HG02623 (cell line): ENCODE measurements around the gene JAKMIP3.

ENCODE experiments used
- ATAC-seq: cut with Tn5 transposase; IDR thresholded peaks from one replicate; pipeline ENCODE4 v1.9.1; 2021; ENCODE audit warnings: moderate library complexity; ENCODE audit not compliant: unreplicated experiment

The JAKMIP3 gene

DNA sequence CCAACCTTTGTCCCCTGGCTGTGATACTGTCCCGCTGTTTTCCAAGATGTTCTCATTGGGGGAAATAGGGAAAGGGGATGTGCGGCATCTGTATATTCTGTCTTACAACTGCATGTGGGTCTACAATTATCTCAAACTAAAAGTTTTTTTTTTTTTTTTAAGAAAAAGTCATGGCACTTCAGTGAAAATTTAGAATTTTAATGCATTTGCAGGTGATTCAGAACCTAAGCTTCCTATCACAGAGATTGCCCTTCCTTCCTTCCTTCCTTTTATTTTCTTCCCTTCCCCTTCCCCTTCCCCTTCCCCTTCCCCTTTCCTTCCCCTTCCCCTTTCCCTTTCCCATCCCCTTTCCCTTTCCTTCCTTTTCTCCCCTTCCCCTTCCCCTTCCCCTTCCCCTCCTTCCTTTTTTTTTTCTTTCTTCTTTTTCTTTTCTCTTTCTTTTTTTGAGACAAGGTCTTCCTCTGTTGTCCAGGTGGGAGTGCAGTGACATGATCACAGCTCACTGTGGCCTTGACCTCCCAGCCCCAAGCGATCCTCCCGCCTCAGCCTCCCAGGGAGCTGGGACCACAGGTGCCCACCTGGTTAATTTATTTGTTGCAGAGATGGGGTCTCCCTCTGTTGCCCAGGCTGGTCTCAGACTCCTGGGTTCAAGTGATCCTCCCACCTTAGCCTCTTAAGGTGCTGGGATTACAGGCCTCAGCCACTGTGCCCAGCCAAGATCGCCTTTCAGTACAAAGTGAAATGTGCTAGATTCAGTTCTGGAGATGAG is 32.0 kb downstream of the JAKMIP3 start:
- ATAC-seq: no peak

DNA sequence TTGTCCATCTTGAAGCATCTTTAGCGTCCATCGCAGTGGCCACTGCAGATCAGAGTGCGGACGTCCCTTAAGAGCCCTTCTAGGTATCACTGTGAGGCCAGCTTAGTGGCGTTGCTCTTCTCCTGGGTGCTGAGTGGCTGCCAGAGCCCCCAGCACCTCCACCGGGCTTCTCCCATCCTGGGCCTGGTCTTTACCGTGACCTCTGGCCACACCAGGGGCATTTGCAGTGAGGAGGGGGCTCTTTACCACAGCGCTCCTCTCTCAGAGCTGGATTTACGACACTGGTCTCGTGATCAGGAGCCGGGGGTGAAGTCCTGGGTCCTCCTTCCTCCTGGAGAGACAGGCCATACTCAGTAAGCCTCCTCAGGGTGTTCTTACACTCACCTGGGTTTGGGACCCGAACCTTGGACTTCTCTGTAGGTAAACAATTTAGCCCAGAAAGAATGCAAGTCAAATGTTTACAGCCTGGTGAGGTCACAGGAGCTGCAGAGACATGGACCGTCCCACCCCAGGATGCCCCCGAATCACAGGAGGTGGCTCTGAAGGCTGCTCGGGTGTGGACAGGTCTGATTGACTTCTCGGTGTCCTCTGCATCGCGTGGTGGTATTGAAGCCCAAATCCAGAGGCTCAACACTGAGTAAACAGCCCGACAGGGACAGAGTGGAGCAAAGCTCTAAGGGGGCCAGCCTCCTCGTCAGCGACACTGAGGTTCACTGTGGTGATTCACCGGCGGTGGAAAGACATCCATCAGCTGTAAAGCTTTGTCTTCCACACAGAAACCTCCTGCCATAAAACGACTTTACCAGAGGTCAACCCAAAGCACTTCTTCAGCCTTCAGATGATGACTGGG is 33.0 kb downstream of the JAKMIP3 start:
- no peak for ATAC-seq

DNA sequence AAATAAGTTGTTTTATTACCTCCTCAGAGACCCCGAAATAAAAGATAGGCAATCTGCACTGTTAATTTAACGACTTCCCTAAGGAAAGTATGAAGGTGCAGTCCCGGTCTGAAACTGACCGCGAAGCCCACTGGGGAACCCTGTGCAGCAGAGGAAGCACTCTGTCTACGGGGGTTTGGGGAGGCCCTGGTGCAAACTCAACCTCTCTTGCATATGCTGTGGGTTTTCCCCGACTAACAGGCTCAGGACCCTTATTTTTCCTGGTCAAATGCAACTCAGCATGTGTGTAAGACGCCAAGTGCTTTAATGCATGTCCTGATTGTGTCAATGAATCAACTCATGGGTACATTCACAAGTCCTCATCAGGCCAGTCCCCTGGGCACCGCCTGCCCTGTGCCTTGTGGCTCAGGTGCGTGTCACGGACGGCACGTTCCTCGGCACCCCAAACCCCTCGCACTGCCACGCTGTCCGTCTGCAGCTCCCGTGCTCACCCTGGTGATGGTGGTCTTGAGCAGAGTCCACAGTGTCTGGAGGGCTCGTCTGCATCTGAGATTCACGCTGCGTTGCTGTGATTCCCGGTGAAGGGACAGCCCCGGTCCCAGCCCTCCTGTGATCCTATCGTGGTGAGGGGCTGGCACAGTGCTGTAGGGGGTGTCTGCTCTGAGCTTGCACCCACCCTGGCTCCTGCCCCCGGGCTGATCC is 33.8 kb downstream of the JAKMIP3 start:
- ATAC-seq: no peak

DNA sequence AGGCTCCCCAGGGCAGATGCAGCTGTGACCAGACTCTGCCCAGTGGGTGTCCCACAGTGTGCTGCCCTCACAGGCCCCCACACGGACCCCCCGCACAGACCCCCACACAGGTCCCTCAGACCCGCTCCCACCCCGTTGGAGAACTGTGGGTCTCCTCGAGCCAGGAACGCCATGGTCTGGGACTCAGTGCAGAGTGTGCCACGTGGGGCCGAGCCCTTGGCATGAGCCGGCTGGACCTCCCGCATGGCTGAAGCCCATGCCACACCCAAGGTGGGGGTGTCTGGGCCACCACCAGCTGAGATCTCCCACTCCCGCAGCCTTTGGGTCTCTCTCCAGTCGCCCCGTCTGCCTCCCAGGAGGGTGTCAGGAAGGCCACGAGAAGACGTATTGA is 34.3 kb downstream of the JAKMIP3 start:
- ATAC-seq: no peak

DNA sequence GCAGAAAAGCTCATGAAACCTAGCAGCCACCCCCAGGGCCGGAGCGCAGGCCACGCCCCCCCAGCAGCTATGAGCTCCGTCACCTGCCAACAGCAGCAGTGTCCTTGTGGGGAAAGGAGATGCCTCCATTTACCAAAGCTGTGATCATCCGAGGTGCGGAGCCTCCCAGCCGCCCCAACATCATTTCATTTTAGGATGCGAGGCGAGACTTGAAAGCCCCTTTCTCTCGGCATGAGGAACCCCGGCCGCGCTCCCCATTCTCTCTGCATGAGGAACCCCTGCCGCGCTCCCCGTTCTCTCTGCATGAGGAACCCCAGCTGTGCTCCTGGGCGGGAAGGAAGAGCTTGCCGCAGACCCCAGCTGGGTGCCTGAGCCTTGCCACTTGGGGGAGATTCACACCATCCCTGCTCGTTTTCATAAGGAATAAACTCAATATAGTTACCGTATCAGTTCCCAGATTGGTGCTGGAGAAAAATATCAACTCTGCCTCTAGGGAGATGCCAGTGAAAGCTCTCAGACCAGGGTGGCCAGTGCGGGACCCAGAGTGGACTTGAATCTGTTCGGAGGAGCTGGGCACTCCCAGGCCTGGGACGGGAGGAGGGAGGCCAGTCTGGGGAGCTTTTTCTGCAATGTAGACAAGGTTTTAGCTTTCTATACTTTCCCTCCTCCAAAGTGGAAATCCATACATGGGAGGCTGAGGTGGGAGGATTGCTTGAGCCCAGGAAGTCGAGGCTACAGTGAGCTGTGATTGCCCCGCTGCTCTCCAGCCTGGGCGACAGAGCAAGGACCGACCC is 35.0 kb downstream of the JAKMIP3 start:
- ATAC-seq: no peak

DNA sequence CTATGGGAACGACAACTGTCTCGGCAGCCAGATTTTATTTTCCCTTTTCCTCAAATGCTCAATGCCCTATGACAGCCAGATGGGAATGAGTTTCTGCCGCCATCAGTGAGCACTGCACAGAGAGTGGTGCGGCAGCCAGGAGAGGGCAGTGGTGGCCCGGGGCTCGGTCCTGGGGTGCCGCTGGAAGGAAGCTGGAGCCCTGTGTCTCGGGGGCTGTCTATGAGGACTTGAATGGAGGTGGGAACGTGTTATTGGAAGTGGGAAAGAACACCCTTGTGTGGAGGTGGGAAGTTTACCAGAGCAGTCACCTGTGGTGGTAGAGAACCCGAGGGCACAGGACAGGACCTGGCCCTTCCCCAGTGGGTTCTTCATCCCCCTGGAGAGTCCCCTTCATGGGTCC is 35.8 kb downstream of the JAKMIP3 start:
- no peak for ATAC-seq

DNA sequence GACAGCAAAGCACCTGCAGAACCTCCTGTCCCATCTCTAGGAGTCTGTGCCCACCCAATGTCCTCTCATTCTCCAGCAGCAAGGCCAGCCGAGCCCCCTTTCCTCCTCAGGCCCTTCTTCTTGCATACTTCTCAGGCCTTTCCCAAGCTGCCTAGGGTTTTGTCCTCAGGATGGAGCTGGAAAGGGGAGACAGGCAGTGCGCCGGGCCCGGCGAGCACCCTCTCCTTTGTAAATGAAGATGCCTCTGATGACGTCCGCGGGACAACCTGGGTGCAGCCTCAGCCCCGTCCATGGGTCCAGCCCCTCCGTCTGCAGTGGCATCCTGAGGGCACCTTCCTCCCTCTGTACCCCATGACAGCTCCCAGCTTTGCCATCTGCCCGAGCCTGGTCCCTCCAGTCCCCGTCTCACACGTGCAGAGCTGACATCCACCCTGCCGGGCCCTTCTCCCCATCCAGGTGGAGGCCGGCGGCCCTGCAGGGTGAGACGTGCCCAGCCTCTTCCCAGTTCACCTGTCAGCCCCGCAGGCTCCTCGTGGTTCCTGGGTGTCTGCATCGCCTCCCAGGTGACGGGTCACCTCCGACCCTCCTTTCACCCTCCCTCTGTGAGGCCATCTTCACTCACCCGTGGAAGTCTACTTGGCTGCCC is 36.4 kb downstream of the JAKMIP3 start:
- no peak for ATAC-seq

DNA sequence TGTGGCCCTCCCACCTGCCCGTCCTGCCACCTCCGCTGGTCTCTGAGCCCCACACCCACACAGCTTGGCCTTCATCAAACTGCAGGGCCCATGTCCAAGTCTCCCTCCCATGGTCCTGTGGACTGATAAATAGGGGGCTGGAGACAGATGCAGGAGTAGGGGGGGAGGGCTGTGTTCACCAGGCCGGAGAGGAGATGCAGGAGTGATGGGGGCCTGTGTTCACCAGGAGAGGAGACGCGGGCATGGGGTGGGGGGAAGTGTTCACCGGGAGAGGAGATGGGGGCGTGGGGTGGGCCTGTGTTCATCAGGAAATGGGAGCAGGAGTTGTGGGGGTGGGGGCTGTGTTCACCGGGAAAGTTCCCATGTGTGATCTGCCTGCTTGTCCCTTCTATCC is 37.0 kb downstream of the JAKMIP3 start:
- no peak for ATAC-seq

DNA sequence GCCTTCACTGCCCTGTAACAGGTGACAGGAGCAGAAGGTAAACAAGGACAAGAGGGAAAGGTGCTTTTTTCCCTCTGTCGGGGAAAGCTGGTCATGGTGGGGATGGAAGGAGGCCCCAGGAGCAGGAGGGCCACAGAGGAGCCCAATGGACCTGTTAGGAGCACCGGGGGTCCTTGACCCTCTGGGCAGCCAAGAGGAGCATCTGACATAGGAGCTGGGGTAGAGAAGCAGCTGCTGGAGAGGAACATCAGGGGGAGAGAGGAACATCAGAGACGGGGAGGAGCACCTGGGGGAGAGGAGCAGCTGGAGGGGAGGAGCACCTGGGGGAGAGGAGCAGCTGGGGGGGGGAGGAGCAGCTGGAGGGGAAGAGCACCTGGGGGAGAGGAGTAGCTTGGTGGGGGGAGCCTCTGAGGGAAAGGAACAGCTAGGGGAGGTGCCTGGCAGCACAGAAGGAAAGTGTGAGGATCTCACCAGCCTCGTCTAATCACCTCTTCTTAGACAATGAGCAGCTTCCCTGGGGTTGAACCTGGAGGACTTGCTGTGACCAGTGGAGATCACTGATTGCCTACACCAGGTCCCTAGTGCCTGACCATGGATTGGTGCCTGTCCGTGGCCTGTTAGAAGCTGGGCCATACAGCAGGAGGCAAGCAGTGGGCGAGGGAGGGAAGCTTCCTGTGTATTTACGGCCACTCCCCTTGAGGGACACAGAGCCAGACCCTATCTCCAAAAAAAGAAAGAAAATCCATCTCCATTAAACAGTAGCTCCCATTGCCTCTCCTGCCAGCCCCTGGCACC is 37.6 kb downstream of the JAKMIP3 start:
- ATAC-seq: no peak

DNA sequence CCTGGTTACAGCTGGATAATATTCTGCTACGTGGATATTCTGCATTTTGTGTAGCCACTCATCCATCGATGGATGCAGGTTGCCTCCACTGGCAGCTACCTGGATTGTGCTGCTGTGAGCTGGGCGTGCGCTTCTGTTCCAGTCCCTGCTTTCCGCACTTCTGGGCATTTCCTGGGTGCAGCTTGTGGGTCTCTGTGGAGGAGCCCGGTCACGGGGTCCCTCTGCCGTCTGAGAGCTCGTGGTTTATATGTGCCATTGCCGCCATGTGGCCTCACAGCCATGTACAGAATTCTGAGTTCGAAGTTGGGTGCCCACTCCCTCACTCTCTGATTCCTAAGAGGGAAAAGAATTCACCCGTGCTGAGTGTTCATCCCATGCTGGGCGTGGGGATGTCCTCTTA is 38.3 kb downstream of the JAKMIP3 start:
- ATAC-seq: no peak

DNA sequence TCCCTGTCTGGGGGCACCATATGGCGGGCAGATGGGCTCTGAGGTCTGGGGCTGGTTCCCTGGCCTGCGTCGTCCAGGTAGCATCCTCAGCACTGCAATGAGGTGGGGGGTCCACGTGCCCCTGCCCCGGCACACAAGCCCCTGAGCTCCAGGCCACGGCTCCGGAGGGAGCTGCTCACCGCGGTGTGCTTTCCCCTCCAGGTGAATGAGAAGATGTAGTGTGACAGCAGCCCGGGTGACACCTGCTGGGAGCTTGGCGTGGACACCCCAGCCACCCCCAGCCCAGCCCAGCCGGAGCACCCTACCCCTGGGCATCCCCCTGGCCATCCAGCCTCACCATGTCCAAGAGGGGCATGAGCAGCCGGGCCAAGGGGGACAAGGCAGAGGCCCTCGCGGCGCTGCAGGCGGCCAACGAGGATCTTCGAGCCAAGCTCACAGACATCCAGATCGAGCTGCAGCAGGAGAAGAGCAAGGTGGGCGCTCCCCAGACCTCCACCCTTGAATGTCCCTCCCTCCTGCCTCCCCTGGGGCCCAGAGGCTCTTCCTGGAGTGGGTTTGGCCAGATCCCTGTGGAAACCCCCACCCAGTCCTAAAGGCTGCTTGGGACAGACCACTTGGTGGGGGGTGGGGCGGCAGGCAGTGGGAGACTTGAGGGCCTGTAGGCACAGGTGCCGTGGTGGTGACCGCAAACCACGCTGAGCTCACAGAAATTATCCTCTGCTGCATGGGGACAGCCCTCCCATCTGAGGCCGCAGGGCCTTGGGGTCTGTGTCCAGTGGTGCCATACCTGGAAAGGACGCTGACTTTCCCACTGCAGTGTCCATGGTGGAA is 38.9 kb downstream of the JAKMIP3 start:
- no peak for ATAC-seq

DNA sequence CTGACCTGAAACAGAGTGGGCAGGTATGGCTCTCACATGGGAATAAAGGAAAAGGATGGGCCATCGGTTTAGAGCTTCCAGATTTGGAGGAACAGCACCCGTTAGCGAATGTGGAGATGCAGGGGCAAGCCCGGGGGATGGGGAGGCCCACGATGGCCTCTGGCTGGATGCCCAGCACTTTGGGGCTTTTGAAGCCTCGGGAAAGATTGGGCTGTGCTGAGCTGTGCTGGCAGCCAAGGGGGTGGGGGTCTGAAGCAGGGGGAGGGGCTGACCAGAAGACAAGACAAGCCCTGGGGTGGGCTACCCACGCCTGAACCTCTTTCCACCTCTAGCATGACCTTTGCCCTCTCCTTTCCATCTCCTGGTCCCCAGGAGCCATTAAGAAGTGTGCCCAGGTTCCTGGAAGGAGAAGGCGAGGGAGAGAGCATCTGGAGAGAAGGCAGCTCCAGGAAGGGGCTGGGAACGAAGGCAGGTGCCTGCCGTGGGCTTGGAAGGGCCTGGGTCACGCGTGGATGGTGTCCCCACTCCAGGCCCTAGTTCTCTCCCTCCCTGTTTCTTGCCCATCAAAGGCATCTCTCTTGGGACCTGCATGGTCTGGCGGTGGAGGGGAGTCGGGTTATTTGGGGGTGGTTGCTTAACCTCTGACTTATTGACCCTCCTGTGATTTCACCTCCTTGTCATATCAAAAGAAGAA is 39.7 kb downstream of the JAKMIP3 start:
- ATAC-seq: no peak

DNA sequence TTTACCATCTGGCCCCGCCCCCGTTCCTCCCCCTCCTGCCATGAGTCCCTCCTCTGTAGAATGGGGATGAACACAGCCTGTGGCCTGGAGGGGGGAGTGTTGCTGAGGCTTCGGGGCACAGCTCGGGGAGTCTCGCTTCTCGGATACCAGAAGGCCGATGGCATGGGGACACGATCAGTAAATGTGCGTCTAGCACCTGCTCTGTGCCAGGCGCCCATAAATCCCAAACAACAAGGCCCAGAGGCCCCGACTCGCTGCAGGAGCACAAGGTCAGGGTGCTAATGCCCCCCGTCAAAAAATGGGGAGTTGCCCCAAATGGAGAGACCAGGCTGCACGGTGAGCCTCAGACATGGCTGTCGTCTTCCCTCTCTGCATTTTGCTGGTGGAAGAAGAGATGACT is 40.7 kb downstream of the JAKMIP3 start:
- no peak for ATAC-seq

DNA sequence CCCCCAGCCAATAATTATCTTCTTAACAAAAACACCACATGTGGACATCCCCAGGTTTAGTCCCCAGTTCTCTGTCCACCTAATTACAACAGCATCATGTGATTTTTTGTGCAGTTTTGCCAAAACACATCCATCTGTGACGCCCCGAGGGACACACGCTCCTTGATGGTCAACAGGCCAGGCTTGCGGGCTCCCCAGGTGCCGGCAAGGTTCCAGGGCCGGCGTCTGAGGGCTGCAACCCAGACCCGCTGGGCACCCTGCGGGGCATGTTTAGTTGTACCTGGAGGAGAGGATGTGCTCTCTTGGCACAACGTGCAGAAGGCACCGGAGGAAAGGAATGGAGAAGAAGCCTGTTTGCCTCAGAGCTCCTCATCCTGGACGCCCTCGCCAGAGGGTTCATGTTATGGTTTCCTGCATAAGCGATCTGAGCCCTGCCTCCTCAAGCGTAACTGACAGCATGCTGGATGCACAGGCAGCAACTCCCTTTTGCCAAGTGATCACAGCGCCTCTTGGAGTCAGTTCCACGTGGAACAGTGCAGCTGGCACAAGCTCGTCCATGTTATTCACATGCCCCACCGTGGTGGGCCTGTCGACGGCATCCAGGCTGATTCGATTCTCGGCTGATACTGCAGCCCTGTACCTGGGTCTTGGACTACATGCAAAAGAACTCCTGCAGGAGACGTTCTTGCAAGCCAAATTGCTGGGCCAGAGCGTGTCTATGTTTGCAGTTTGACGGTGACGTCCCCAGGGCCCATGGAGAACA is 41.6 kb downstream of the JAKMIP3 start:
- ATAC-seq: no peak

DNA sequence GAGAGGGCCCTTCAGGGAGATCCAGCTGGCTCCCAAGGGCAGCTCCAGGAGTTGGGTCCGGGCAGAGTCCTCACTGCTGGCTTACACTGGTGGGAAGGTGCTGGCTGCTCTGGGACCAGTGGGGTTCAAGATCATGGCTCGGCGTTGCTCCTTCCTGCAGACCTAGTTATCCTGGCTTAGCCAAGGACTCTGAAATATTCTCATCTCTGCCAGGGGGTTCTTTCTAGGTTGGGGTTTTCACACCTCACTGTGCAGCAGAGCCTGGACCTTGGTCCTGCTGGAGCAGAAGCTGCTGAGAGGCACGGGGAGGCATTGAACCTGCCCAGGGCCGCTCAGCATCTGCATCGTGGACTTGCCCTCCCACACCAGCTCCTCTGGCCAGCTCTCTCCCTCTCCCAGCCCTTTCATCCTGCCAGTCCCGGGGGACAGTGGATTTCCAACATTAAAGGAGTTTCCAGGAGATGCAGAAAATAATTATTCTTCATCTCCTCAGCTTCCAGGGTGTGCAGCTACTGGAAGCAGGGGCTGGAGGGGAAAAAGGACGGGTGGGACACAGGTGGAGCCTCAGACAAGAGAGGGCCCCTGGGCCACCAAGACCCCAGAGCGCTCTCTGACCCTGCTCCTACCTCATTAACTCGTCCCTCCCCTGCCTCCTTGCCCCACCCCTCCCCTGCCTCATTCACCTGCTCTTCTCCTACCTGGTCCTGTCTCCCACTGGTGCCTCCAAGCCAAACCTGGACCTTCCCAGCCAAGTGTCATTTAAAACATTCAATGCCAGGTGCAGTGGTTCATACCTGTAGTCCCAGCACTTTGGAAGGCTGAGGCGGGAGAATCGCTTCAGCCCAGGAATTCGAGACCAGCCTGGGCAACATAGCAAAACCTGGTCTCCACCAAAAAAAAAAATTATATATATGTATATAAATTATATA is 42.5 kb downstream of the JAKMIP3 start:
- no peak for ATAC-seq

DNA sequence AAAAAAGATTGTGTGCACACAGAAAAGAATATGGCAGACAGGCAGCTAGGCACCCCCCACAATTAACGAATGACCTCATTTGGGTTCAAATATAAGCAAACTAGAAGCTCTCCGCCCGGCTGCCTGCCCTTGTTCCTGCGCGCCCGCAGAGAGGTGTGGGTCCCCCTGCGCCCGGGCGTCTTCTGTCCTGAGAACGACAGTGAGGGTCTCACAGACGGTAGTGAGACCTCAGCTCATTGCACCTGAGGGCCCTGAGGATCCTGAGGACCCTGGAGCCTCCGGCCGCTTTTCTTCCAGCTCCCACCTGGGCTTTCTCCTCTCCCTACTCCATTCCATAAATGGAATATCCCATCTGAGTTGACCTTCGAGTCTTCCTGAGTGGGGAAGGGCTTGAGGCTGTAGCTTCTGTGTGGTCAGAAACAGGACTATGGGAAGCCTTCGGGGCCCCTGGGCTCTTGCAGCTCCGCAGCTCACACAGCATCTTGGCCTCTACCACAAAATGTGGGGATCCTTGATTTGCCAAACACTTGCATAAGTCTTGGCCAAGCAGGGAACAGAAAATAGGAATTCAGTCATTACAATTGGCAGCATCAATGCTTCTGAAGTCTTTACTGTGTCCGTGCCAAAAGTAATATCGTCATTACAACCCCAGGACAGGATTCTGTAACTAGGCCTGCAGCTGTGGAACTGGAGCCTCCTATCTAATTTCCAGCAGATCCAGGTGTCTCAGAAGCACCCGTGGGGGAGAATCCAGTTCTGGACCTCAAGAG is 43.8 kb downstream of the JAKMIP3 start:
- no peak for ATAC-seq
